H1 (cell line): Measurements from ENCODE around the gene UBE2M. TPM values are rescaled to one million over a fixed set of nuclear protein-coding genes. Genes with fewer than 3 reads are reported as not detected.
A peak's percentile ranks its signal among the peaks of the same experiment; 100 is the strongest.

ENCODE experiments used
- CTCF ChIA-PET: fragments of 300-600 bp; sonication (Branson Sonifier 250); formaldehyde crosslinking; loops from one replicate; lab custom pipeline; 2021; ENCODE audit not compliant: partially characterized antibody; lab: Charles Lee
- POLR2A ChIA-PET: fragments of 300-600 bp; sonication (Branson Sonifier 250); formaldehyde crosslinking; loops from one replicate; lab custom pipeline; 2021; ENCODE audit warnings: inconsistent platforms; ENCODE audit not compliant: partially characterized antibody; lab: Charles Lee
- DNase-seq, 2 experiments: peaks; one replicate each; pipeline versions ENCODE4 v3.0.0 to v3.0.0-alpha.2; 2010 to 2022; ENCODE audit warnings: low spot score in 2 of 2, low read depth in 1 of 2, mixed read lengths in 1 of 2
- FAIRE-seq: peaks from 2 replicates; lab custom pipeline; 2011; peaks lifted over from hg19 to GRCh38; lab: Jason Lieb, UNC
- H2AFZ ChIP-seq: 2 replicates; pipeline ENCODE4 v1.8.1; 2012; ENCODE audit warnings: low read length, inconsistent platforms
- H2AK5ac ChIP-seq: 2 replicates; pipeline ENCODE4 v1.6.1; 2013; ENCODE audit warnings: low read depth, low read length
- H2BK120ac ChIP-seq: replicated peaks from 2 replicates; pipeline ENCODE3; 2013; ENCODE audit warnings: low read depth, low read length, inconsistent platforms
- H2BK12ac ChIP-seq: 2 replicates; pipeline ENCODE4 v1.6.1; 2013; ENCODE audit warnings: low read depth, low read length
- H2BK15ac ChIP-seq: 2 replicates; pipeline ENCODE4 v1.6.1; 2013; ENCODE audit warnings: low read length
- H2BK20ac ChIP-seq: 2 replicates; pipeline ENCODE4 v1.6.1; 2013; ENCODE audit warnings: low read length
- H2BK5ac ChIP-seq: 2 replicates; pipeline ENCODE4 v1.6.1; 2013; ENCODE audit warnings: low read depth, low read length
- H3K14ac ChIP-seq: 2 replicates; pipeline ENCODE4 v1.6.1; 2013; ENCODE audit warnings: inconsistent platforms; ENCODE audit not compliant: insufficient read length
- H3K18ac ChIP-seq: 2 replicates; pipeline ENCODE4 v1.6.1; 2013; ENCODE audit warnings: low read length; ENCODE audit errors: extremely low read depth
- H3K23ac ChIP-seq: 2 replicates; pipeline ENCODE4 v1.6.1; 2013; ENCODE audit warnings: inconsistent platforms; ENCODE audit not compliant: insufficient read length
- H3K23me2 ChIP-seq: 2 replicates; pipeline ENCODE4 v1.6.1; 2013; ENCODE audit warnings: low read depth, low read length
- H3K27ac ChIP-seq: 2 replicates; pipeline ENCODE4 v1.6.1; 2011; ENCODE audit warnings: low read depth, low read length, inconsistent platforms
- H3K27me3 ChIP-seq, 4 experiments: replicated peaks in 1 of 4; 1 replicate in 1 of 4; 2 replicates in 3 of 4; pipeline versions ENCODE4 v1.6.1 to v1.8.1; 2011 to 2013; ENCODE audit warnings: low read length in 3 of 4, mild to moderate bottlenecking in 3 of 4, inconsistent platforms in 2 of 4, mixed read lengths in 2 of 4, moderate library complexity in 1 of 4; ENCODE audit not compliant: control insufficient read depth in 3 of 4, insufficient read depth in 3 of 4; ENCODE audit errors: extremely low read depth in 1 of 4
- H3K36me3 ChIP-seq, 4 experiments: 2 replicates each; pipeline versions ENCODE4 v1.6.1 to v1.8.1; 2011 to 2013; ENCODE audit warnings: mild to moderate bottlenecking in 4 of 4, low read length in 3 of 4, moderate library complexity in 2 of 4, control low read depth in 1 of 4, inconsistent platforms in 1 of 4; ENCODE audit not compliant: insufficient read depth in 4 of 4, control insufficient read depth in 2 of 4
- H3K4ac ChIP-seq: replicated peaks from 2 replicates; pipeline ENCODE3; 2013; ENCODE audit warnings: low read length, low read depth, mixed read lengths, inconsistent platforms; ENCODE audit not compliant: insufficient read length
- H3K4me1 ChIP-seq, 4 experiments: replicated peaks in 1 of 4; 1 replicate in 1 of 4; 2 replicates in 3 of 4; pipeline versions ENCODE4 v1.6.1 to v1.8.1; 2011 to 2013; ENCODE audit warnings: low read length in 3 of 4, inconsistent platforms in 2 of 4, mixed read lengths in 1 of 4; ENCODE audit not compliant: insufficient read depth in 4 of 4, control insufficient read depth in 3 of 4
- H3K4me2 ChIP-seq, 2 experiments: 2 replicates each; pipeline versions ENCODE4 v1.6.1 to v1.8.1; 2011 to 2013; ENCODE audit warnings: low read depth in 2 of 2, low read length in 2 of 2, control low read depth in 1 of 2, inconsistent platforms in 1 of 2, mild to moderate bottlenecking in 1 of 2; ENCODE audit not compliant: insufficient read depth in 1 of 2
- H3K4me3 ChIP-seq, 4 experiments: fragments of 200-600, 300-600 bp in 1 of 4; sonication (generic), shearing (Covaris generic), sonication (Bioruptor Twin) in 1 of 4; 2 replicates each; pipeline versions ENCODE4 v1.5.1 to v1.8.1; 2011 to 2016; ENCODE audit warnings: low read length in 4 of 4, low read depth in 3 of 4, control low read depth in 2 of 4, inconsistent platforms in 2 of 4, mild to moderate bottlenecking in 2 of 4, mixed read lengths in 1 of 4, moderate library complexity in 1 of 4; ENCODE audit not compliant: insufficient read depth in 2 of 4; ENCODE audit errors: extremely low read depth in 1 of 4
- H3K56ac ChIP-seq: replicated peaks from 2 replicates; pipeline ENCODE3; 2013; ENCODE audit warnings: low read depth, mild to moderate bottlenecking, mixed read lengths, low read length, inconsistent platforms; ENCODE audit not compliant: insufficient read length
- H3K79me1 ChIP-seq: 2 replicates; pipeline ENCODE4 v1.6.1; 2013; ENCODE audit warnings: low read depth, low read length, control low read depth
- H3K79me2 ChIP-seq, 2 experiments: 2 replicates each; pipeline versions ENCODE4 v1.6.1 to v1.8.1; 2012 to 2013; ENCODE audit warnings: low read length in 2 of 2, mild to moderate bottlenecking in 2 of 2, inconsistent platforms in 1 of 2; ENCODE audit not compliant: insufficient read depth in 2 of 2, control insufficient read depth in 1 of 2
- H3K9ac ChIP-seq, 4 experiments: replicated peaks in 1 of 4; 1 replicate in 1 of 4; 2 replicates in 3 of 4; pipeline versions ENCODE4 v1.6.1 to v1.8.1; 2011 to 2013; ENCODE audit warnings: low read depth in 3 of 4, low read length in 3 of 4, control low read depth in 2 of 4, mild to moderate bottlenecking in 2 of 4, moderate library complexity in 2 of 4, inconsistent platforms in 1 of 4; ENCODE audit errors: extremely low read depth in 1 of 4
- H3K9me3 ChIP-seq, 2 experiments: 2 replicates each; pipeline versions ENCODE4 v1.6.1 to v1.8.1; 2012 to 2013; ENCODE audit warnings: mild to moderate bottlenecking in 2 of 2, moderate library complexity in 2 of 2, control low read depth in 1 of 2, inconsistent platforms in 1 of 2, low read depth in 1 of 2, low read length in 1 of 2, mixed read lengths in 1 of 2; ENCODE audit not compliant: insufficient read depth in 2 of 2
- H4K20me1 ChIP-seq, 2 experiments: replicated peaks in 1 of 2; 2 replicates each; pipeline versions ENCODE3 to v1.8.1; 2011 to 2013; ENCODE audit warnings: inconsistent platforms in 2 of 2, low read length in 2 of 2, mild to moderate bottlenecking in 1 of 2; ENCODE audit not compliant: insufficient read depth in 2 of 2, control insufficient read depth in 1 of 2
- H4K5ac ChIP-seq: 2 replicates; pipeline ENCODE4 v1.6.1; 2013; ENCODE audit warnings: low read length, low read depth, mixed read lengths, inconsistent platforms; ENCODE audit not compliant: insufficient read length
- H4K8ac ChIP-seq: 2 replicates; pipeline ENCODE4 v1.8.0; 2013; ENCODE audit warnings: mild to moderate bottlenecking, moderate library complexity, low read length, inconsistent platforms; ENCODE audit not compliant: insufficient read depth; ENCODE audit errors: extremely low read depth
- H4K91ac ChIP-seq: replicated peaks from 2 replicates; pipeline ENCODE3; 2013; ENCODE audit warnings: low read length, mixed read lengths, inconsistent platforms; ENCODE audit not compliant: insufficient read length
- JUND ChIP-seq: IDR thresholded peaks from 2 replicates; pipeline ENCODE4 v1.6.1; 2011; ENCODE audit warnings: mild to moderate bottlenecking, improper control_type of control experiment, low read length
- POLR2AphosphoS5 ChIP-seq: IDR thresholded peaks from 2 replicates; pipeline ENCODE4 v1.6.1; 2011; ENCODE audit warnings: low read depth, low read length
- WGBS, 2 experiments: shearing (Covaris generic) in 1 of 2; methylation state at CpG; one replicate each; pipeline versions ENCODE4 v1.1.6 to v1.1.7; 2013 to 2015; ENCODE audit warnings: low lambda C conversion rate in 2 of 2, mixed read lengths in 2 of 2, inconsistent platforms in 1 of 2, low coverage in 1 of 2, missing lambda C conversion rate in 1 of 2; ENCODE audit not compliant: insufficient replicate concordance in 2 of 2, insufficient coverage in 1 of 2, insufficient read length in 1 of 2; ENCODE audit errors: extremely low coverage in 1 of 2, missing lambda C conversion rate in 1 of 2; 5-methylcytosine and 5-hydroxymethylcytosine counted together
- polyA plus RNA-seq, 7 experiments: library from polyadenylated mRNA; depleted of rRNA in 3 of 7; stranded (reverse) in 5 of 7; unstranded in 2 of 7; fragments of >200 nt in 5 of 7; fragments of 200-250 nt in 2 of 7; gene quantifications; 1 replicate in 5 of 7; 2 replicates in 1 of 7; 4 replicates in 1 of 7; pipeline versions ENCODE4 v1.2.1 to v1.2.3, GENCODE V29; 2011 to 2013; ENCODE audit warnings: missing spikeins in 2 of 7, mixed read lengths in 2 of 7
- total RNA-seq: library from RNA; stranded (reverse); fragmentation: NEBNext Ultra II Directional; extraction: Animal tissue kit (Norgen Biotek cat#: 25700); gene quantifications from 2 replicates; pipeline ENCODE4 v1.2.1, GENCODE V29; 2021

Gene UBE2M
- total and polyA plus RNA-seq, 2 of the 8 experiments (the other 6 are each of a cell fraction or from before 2014, with no cell fraction given): 93.8 to 114 TPM

- FAIRE-seq (no peak), DNase-seq (no peak)
- Histone ChIP-seq H3K27me3 (peaks cover 0 to 12% (median 6%) of the 10 kb centered on the region in 4 experiments; a peak in 5 of 7 replicates), H3K4ac (no peak overlapping the region), H2BK120ac (no peak overlapping the region), H3K79me2 (peaks cover 28 to 49% of the 10 kb centered on the region in 2 experiments), H4K20me1 (peaks cover 40 to 53% of the 10 kb centered on the region in 2 experiments), H3K36me3 (peaks cover 39 to 60% (median 51%) of the 10 kb centered on the region in 4 experiments), H2BK12ac (no peak overlapping the region), H3K9me3 (no peaks in the 10 kb centered on the region), H2BK15ac (no peak overlapping the region), H4K5ac (no peak overlapping the region), H3K27ac (no peak overlapping the region), H2BK5ac (peak overlapping the region; percentile 1; the same call in 1 of the 2 replicates), H3K18ac (no peak overlapping the region), H3K23ac (no peak overlapping the region), H3K56ac (no peak overlapping the region), H3K4me1 (peaks cover 3 to 10% (median 5%) of the 10 kb centered on the region in 4 experiments; a peak in 6 of 7 replicates), H3K23me2 (peaks cover 13% of the 10 kb centered on the region), H4K91ac (no peak overlapping the region), H3K79me1 (peaks cover 17% of the 10 kb centered on the region), H4K8ac (no peak overlapping the region), H3K4me3 (peak overlapping the region; percentile 89 to 100 (median 94))
- CTCF ChIA-PET: interaction anchor here (1.9 to 3.6 kb wide), 2 partner anchors 8 to 27 kb away, joined by 9 to 21 read pairs; partner anchors contain the start of genes CHMP2A and ZBTB45
- whole genome bisulfite sequencing, 2 experiments: 79% methylated on average over 1 of the region's 1 CpG; no CpG with 5 or more reads in 1 of the 2 experiments
- POLR2A ChIA-PET: interaction anchor here (0.9 to 13.8 kb wide), 13 partner anchors 8 to 184 kb away, joined by 3 to 650 read pairs (median 9); partner anchors contain the start of genes CHMP2A, MZF1, SLC27A5 and UBE2M
- TF ChIP-seq JUND: no peak
- TF ChIP-seq POLR2AphosphoS5: peak; percentile 8; the same call in 1 of the 2 replicates
- TF ChIP-seq, all 59 proteins: peak for 1
- Histone ChIP-seq H3K9ac (peak overlapping the region in 3 of 4 experiments; percentile 48 to 96 (median 92); a peak in 5 of 7 replicates), H2AK5ac (no peak overlapping the region), H3K14ac (no peak overlapping the region), H2BK20ac (no peak overlapping the region), H2AFZ (no peak overlapping the region), H3K4me2 (peak overlapping the region; percentile 92 to 98)
Measured at GRCh38 chr19:58546019-58546530, 12.3 kb downstream of the UBE2M start.
